Ishikawa (cell line): Measurements from ENCODE around the gene C10orf143.

Source experiments
- TF ChIP-seq, protein P1 (sequence below): IDR thresholded peaks from 2 replicates; pipeline ENCODE4 v1.6.1; 2012; ENCODE audit warnings: low read depth, mild to moderate bottlenecking
- TF ChIP-seq, protein P2 (sequence below): IDR thresholded peaks from 2 replicates; pipeline ENCODE4 v1.6.1; 2012

DNA sequence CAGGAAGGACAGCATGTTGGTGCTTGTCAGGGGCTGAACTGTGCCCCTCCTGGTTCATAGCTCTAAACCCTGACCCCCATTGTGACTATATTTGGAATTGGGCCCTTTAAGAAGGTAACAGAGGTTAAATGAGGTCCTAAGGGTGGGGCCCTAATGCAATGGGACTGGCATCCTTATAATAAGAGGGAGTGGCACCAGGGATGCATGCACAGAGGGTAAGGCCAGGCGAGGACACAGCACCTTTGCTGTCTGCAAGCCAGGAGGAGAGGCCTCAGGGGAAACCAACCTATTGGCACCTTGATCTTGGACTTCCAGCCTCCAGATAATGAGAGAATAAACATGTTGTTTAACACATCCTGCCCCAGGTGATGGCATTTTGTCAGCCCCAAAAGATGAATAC lies 85.3 kb downstream of the C10orf143 start:
- TF ChIP-seq, protein P1, sequence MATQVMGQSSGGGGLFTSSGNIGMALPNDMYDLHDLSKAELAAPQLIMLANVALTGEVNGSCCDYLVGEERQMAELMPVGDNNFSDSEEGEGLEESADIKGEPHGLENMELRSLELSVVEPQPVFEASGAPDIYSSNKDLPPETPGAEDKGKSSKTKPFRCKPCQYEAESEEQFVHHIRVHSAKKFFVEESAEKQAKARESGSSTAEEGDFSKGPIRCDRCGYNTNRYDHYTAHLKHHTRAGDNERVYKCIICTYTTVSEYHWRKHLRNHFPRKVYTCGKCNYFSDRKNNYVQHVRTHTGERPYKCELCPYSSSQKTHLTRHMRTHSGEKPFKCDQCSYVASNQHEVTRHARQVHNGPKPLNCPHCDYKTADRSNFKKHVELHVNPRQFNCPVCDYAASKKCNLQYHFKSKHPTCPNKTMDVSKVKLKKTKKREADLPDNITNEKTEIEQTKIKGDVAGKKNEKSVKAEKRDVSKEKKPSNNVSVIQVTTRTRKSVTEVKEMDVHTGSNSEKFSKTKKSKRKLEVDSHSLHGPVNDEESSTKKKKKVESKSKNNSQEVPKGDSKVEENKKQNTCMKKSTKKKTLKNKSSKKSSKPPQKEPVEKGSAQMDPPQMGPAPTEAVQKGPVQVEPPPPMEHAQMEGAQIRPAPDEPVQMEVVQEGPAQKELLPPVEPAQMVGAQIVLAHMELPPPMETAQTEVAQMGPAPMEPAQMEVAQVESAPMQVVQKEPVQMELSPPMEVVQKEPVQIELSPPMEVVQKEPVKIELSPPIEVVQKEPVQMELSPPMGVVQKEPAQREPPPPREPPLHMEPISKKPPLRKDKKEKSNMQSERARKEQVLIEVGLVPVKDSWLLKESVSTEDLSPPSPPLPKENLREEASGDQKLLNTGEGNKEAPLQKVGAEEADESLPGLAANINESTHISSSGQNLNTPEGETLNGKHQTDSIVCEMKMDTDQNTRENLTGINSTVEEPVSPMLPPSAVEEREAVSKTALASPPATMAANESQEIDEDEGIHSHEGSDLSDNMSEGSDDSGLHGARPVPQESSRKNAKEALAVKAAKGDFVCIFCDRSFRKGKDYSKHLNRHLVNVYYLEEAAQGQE: no peak
- TF ChIP-seq, protein P2, sequence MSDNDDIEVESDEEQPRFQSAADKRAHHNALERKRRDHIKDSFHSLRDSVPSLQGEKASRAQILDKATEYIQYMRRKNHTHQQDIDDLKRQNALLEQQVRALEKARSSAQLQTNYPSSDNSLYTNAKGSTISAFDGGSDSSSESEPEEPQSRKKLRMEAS: no peak
